GM23338 (cell line): Measurements from ENCODE around the gene ZNF609. TPM values are rescaled to one million over a fixed set of nuclear protein-coding genes. Genes with fewer than 3 reads are reported as not detected.

Source experiments
- JUNB ChIP-seq: IDR thresholded peaks from one replicate; pipeline ENCODE4 v1.6.1; 2016; ENCODE audit warnings: antibody characterized with exemption; ENCODE audit not compliant: unreplicated experiment
- STAT1 ChIP-seq: IDR thresholded peaks from one replicate; pipeline ENCODE4 v1.6.1; 2016; ENCODE audit warnings: antibody characterized with exemption; ENCODE audit not compliant: unreplicated experiment
- ZNF114 ChIP-seq: fragments of 250-450 bp; sonication (Bioruptor Pico); IDR thresholded peaks from 2 replicates; pipeline ENCODE4 v1.5.0; 2020; ENCODE audit warnings: mild to moderate bottlenecking, moderate library complexity
- polyA plus RNA-seq: library from polyadenylated mRNA; unstranded; fragments of >200 nt; fragmentation: Nextera tagmentation; extraction: Ambion mirVana; gene quantifications from 2 replicates; pipeline ENCODE4 v1.2.1, GENCODE V29; 2016
- total RNA-seq: library from RNA; depleted of rRNA; stranded (reverse); fragments of >200 nt; shearing (Covaris generic); gene quantifications from 2 replicates; pipeline ENCODE4 v1.2.3, GENCODE V29; 2014
- TF ChIP-seq, protein P1 (sequence below): fragments of 250-450 bp; sonication (Bioruptor Pico); IDR thresholded peaks from 2 replicates; pipeline ENCODE4 v1.5.0; 2020; ENCODE audit warnings: mild to moderate bottlenecking, moderate library complexity
- TF ChIP-seq, protein P2 (sequence below): IDR thresholded peaks from 2 replicates; pipeline ENCODE4 v1.6.1; 2016; ENCODE audit warnings: antibody characterized with exemption
- TF ChIP-seq, protein P3 (sequence below): IDR thresholded peaks from one replicate; pipeline ENCODE4 v1.6.1; 2018; ENCODE audit warnings: antibody characterized with exemption; ENCODE audit not compliant: unreplicated experiment

Gene ZNF609
- total and polyA plus RNA-seq, 2 experiments from 2014 or later: 26.4 to 40.2 TPM

DNA sequence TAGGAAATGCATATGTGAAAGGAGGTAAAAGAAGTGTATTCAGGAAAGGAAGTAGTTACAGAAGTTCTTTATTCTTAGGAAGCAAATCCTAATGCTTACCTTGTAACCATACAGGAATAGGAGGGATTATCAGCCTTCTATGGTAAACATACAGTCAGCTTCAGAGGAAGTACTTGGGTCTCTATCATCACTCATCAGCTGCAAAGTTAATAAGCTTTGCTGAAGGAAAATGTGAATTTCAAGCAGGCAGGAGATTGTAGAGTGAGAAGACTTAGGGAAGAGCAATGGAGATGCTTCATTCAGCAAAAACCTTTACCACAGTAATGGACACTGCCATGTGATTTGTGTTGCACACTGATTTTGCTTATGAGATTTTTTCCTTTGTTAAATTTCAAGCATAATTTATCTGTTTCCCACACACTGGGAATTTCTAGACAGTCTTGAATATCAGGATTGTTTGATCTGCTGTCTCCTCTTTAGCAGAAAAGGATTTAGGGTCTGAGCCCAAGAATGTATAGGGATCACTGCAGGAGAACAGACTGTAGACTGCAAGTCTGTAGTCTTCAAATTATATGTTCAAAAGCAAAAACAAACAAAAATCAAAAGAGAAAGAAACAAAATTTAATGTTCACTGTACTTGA, 150.8 kb downstream of the ZNF609 start (continued):
- TF ChIP-seq, protein P1, sequence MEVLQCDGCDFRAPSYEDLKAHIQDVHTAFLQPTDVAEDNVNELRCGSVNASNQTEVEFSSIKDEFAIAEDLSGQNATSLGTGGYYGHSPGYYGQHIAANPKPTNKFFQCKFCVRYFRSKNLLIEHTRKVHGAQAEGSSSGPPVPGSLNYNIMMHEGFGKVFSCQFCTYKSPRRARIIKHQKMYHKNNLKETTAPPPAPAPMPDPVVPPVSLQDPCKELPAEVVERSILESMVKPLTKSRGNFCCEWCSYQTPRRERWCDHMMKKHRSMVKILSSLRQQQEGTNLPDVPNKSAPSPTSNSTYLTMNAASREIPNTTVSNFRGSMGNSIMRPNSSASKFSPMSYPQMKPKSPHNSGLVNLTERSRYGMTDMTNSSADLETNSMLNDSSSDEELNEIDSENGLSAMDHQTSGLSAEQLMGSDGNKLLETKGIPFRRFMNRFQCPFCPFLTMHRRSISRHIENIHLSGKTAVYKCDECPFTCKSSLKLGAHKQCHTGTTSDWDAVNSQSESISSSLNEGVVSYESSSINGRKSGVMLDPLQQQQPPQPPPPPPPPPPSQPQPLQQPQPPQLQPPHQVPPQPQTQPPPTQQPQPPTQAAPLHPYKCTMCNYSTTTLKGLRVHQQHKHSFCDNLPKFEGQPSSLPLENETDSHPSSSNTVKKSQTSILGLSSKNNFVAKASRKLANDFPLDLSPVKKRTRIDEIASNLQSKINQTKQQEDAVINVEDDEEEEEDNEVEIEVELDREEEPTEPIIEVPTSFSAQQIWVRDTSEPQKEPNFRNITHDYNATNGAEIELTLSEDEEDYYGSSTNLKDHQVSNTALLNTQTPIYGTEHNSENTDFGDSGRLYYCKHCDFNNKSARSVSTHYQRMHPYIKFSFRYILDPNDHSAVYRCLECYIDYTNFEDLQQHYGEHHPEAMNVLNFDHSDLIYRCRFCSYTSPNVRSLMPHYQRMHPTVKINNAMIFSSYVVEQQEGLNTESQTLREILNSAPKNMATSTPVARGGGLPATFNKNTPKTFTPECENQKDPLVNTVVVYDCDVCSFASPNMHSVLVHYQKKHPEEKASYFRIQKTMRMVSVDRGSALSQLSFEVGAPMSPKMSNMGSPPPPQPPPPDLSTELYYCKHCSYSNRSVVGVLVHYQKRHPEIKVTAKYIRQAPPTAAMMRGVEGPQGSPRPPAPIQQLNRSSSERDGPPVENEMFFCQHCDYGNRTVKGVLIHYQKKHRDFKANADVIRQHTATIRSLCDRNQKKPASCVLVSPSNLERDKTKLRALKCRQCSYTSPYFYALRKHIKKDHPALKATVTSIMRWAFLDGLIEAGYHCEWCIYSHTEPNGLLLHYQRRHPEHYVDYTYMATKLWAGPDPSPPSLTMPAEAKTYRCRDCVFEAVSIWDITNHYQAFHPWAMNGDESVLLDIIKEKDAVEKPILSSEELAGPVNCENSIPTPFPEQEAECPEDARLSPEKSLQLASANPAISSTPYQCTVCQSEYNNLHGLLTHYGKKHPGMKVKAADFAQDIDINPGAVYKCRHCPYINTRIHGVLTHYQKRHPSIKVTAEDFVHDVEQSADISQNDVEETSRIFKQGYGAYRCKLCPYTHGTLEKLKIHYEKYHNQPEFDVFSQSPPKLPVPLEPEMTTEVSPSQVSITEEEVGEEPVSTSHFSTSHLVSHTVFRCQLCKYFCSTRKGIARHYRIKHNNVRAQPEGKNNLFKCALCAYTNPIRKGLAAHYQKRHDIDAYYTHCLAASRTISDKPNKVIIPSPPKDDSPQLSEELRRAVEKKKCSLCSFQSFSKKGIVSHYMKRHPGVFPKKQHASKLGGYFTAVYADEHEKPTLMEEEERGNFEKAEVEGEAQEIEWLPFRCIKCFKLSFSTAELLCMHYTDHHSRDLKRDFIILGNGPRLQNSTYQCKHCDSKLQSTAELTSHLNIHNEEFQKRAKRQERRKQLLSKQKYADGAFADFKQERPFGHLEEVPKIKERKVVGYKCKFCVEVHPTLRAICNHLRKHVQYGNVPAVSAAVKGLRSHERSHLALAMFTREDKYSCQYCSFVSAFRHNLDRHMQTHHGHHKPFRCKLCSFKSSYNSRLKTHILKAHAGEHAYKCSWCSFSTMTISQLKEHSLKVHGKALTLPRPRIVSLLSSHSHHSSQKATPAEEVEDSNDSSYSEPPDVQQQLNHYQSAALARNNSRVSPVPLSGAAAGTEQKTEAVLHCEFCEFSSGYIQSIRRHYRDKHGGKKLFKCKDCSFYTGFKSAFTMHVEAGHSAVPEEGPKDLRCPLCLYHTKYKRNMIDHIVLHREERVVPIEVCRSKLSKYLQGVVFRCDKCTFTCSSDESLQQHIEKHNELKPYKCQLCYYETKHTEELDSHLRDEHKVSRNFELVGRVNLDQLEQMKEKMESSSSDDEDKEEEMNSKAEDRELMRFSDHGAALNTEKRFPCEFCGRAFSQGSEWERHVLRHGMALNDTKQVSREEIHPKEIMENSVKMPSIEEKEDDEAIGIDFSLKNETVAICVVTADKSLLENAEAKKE: no peak
- TF ChIP-seq, protein P2, sequence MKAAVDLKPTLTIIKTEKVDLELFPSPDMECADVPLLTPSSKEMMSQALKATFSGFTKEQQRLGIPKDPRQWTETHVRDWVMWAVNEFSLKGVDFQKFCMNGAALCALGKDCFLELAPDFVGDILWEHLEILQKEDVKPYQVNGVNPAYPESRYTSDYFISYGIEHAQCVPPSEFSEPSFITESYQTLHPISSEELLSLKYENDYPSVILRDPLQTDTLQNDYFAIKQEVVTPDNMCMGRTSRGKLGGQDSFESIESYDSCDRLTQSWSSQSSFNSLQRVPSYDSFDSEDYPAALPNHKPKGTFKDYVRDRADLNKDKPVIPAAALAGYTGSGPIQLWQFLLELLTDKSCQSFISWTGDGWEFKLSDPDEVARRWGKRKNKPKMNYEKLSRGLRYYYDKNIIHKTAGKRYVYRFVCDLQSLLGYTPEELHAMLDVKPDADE: no peak
- TF ChIP-seq, protein P3, sequence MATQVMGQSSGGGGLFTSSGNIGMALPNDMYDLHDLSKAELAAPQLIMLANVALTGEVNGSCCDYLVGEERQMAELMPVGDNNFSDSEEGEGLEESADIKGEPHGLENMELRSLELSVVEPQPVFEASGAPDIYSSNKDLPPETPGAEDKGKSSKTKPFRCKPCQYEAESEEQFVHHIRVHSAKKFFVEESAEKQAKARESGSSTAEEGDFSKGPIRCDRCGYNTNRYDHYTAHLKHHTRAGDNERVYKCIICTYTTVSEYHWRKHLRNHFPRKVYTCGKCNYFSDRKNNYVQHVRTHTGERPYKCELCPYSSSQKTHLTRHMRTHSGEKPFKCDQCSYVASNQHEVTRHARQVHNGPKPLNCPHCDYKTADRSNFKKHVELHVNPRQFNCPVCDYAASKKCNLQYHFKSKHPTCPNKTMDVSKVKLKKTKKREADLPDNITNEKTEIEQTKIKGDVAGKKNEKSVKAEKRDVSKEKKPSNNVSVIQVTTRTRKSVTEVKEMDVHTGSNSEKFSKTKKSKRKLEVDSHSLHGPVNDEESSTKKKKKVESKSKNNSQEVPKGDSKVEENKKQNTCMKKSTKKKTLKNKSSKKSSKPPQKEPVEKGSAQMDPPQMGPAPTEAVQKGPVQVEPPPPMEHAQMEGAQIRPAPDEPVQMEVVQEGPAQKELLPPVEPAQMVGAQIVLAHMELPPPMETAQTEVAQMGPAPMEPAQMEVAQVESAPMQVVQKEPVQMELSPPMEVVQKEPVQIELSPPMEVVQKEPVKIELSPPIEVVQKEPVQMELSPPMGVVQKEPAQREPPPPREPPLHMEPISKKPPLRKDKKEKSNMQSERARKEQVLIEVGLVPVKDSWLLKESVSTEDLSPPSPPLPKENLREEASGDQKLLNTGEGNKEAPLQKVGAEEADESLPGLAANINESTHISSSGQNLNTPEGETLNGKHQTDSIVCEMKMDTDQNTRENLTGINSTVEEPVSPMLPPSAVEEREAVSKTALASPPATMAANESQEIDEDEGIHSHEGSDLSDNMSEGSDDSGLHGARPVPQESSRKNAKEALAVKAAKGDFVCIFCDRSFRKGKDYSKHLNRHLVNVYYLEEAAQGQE: no peak
- TF ChIP-seq JUNB: no peak
- TF ChIP-seq ZNF114 (CRISPR knock-in tag): no peak
- no peak for TF ChIP-seq STAT1
